ENCODE results near the gene KIF2B.

GRCh38 chr17:53819956-53820355, 2.8 kb upstream of the KIF2B start:
- TF ChIP-seq, protein P1, sequence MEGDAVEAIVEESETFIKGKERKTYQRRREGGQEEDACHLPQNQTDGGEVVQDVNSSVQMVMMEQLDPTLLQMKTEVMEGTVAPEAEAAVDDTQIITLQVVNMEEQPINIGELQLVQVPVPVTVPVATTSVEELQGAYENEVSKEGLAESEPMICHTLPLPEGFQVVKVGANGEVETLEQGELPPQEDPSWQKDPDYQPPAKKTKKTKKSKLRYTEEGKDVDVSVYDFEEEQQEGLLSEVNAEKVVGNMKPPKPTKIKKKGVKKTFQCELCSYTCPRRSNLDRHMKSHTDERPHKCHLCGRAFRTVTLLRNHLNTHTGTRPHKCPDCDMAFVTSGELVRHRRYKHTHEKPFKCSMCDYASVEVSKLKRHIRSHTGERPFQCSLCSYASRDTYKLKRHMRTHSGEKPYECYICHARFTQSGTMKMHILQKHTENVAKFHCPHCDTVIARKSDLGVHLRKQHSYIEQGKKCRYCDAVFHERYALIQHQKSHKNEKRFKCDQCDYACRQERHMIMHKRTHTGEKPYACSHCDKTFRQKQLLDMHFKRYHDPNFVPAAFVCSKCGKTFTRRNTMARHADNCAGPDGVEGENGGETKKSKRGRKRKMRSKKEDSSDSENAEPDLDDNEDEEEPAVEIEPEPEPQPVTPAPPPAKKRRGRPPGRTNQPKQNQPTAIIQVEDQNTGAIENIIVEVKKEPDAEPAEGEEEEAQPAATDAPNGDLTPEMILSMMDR (IDR thresholded peaks at IDR 0.05), result no peak
- TF ChIP-seq EZH2 (IDR thresholded peaks at IDR 0.05; ENCODE audit: borderline replicate concordance, insufficient read depth, low read depth, low read length, poor library complexity, severe bottlenecking), result no peak

Data from B cell (primary cell).